HEK293 (cell line): Measurements from ENCODE around the gene ALDH7A1.

Experiments
- ATF2 ChIP-seq: fragments of 450-650 bp; formaldehyde crosslinking; IDR thresholded peaks from 2 replicates; pipeline ENCODE4 v1.5.1; 2016; ENCODE audit warnings: missing biosample characterization, missing genetic modification characterization, low read depth
- GFI1B ChIP-seq: fragments of 450-650 bp; formaldehyde crosslinking; IDR thresholded peaks from 2 replicates; pipeline ENCODE4 v1.5.1; 2016; ENCODE audit warnings: missing biosample characterization, missing genetic modification characterization
- INSM2 ChIP-seq: fragments of 450-650 bp; formaldehyde crosslinking; IDR thresholded peaks from 2 replicates; pipeline ENCODE4 v1.5.1; 2016; ENCODE audit warnings: missing biosample characterization, missing genetic modification characterization
- OVOL3 ChIP-seq: fragments of 450-650 bp; formaldehyde crosslinking; IDR thresholded peaks from 2 replicates; pipeline ENCODE4 v1.5.1; 2016; ENCODE audit warnings: missing biosample characterization, missing genetic modification characterization
- SCRT1 ChIP-seq: fragments of 450-650 bp; formaldehyde crosslinking; IDR thresholded peaks from 2 replicates; pipeline ENCODE4 v1.5.1; 2016; ENCODE audit warnings: missing biosample characterization, missing genetic modification characterization, borderline replicate concordance
- SP3 ChIP-seq: fragments of 450-650 bp; formaldehyde crosslinking; IDR thresholded peaks from 2 replicates; pipeline ENCODE4 v1.5.1; 2016; ENCODE audit warnings: missing biosample characterization, missing genetic modification characterization
- TRIM28 ChIP-seq: IDR thresholded peaks from 2 replicates; pipeline ENCODE4 v1.6.1; 2011; ENCODE audit warnings: low read length, control low read depth, borderline replicate concordance
- WT1 ChIP-seq: fragments of 450-650 bp; formaldehyde crosslinking; IDR thresholded peaks from 2 replicates; pipeline ENCODE4 v1.5.1; 2016; ENCODE audit warnings: missing biosample characterization, missing genetic modification characterization
- ZBTB49 ChIP-seq: fragments of 450-650 bp; formaldehyde crosslinking; IDR thresholded peaks from 2 replicates; pipeline ENCODE4 v1.5.1; 2016; ENCODE audit warnings: missing biosample characterization, missing genetic modification characterization, low read depth
- ZFHX2 ChIP-seq: fragments of 450-650 bp; formaldehyde crosslinking; conservative IDR thresholded peaks from 2 replicates; pipeline ENCODE4 v1.5.1; 2016; ENCODE audit warnings: missing biosample characterization, missing genetic modification characterization
- ZFP3 ChIP-seq: fragments of 450-650 bp; formaldehyde crosslinking; IDR thresholded peaks from 2 replicates; pipeline ENCODE4 v1.5.1; 2016; ENCODE audit warnings: low read depth, missing biosample characterization, missing genetic modification characterization
- ZFP37 ChIP-seq: fragments of 450-650 bp; formaldehyde crosslinking; IDR thresholded peaks from 2 replicates; pipeline ENCODE4 v1.5.1; 2016; ENCODE audit warnings: missing biosample characterization, missing genetic modification characterization
- ZNF114 ChIP-seq: fragments of 450-650 bp; formaldehyde crosslinking; IDR thresholded peaks from 2 replicates; pipeline ENCODE4 v1.5.0; 2017; ENCODE audit warnings: missing biosample characterization, missing genetic modification characterization
- ZNF214 ChIP-seq: fragments of 450-650 bp; formaldehyde crosslinking; IDR thresholded peaks from 2 replicates; pipeline ENCODE4 v1.5.1; 2017; ENCODE audit warnings: missing biosample characterization, mild to moderate bottlenecking, missing genetic modification characterization, borderline replicate concordance
- ZNF280D ChIP-seq: fragments of 450-650 bp; formaldehyde crosslinking; IDR thresholded peaks from 2 replicates; pipeline ENCODE4 v1.5.1; 2016; ENCODE audit warnings: missing biosample characterization, missing genetic modification characterization
- ZNF324 ChIP-seq: fragments of 450-650 bp; formaldehyde crosslinking; IDR thresholded peaks from 2 replicates; pipeline ENCODE4 v1.5.1; 2016; ENCODE audit warnings: missing biosample characterization, missing genetic modification characterization
- ZNF366 ChIP-seq: fragments of 450-650 bp; formaldehyde crosslinking; conservative IDR thresholded peaks from 2 replicates; pipeline ENCODE4 v1.5.1; 2016; ENCODE audit warnings: missing biosample characterization, missing genetic modification characterization
- ZNF394 ChIP-seq: fragments of 450-650 bp; formaldehyde crosslinking; IDR thresholded peaks from 2 replicates; pipeline ENCODE4 v1.5.1; 2016; ENCODE audit warnings: missing biosample characterization, missing genetic modification characterization, mild to moderate bottlenecking, moderate library complexity, borderline replicate concordance
- ZNF423 ChIP-seq: fragments of 450-650 bp; formaldehyde crosslinking; IDR thresholded peaks from 2 replicates; pipeline ENCODE4 v1.5.1; 2016; ENCODE audit warnings: missing biosample characterization, missing genetic modification characterization
- ZNF510 ChIP-seq: fragments of 450-650 bp; formaldehyde crosslinking; IDR thresholded peaks from 2 replicates; pipeline ENCODE4 v1.5.1; 2018; ENCODE audit warnings: mild to moderate bottlenecking, missing genetic modification characterization, missing biosample characterization; ENCODE audit not compliant: insufficient replicate concordance
- ZNF530 ChIP-seq: fragments of 450-650 bp; formaldehyde crosslinking; IDR thresholded peaks from 2 replicates; pipeline ENCODE4 v1.5.1; 2016; ENCODE audit warnings: low read depth, missing biosample characterization, missing genetic modification characterization
- ZNF548 ChIP-seq: fragments of 450-650 bp; formaldehyde crosslinking; IDR thresholded peaks from 2 replicates; pipeline ENCODE4 v1.5.1; 2016; ENCODE audit warnings: missing biosample characterization, missing genetic modification characterization
- ZNF549 ChIP-seq: fragments of 450-650 bp; IDR thresholded peaks from 2 replicates; pipeline ENCODE4 v1.5.1; 2018; ENCODE audit warnings: missing biosample characterization, missing genetic modification characterization, mild to moderate bottlenecking, inconsistent platforms, moderate library complexity
- ZNF600 ChIP-seq: fragments of 450-650 bp; formaldehyde crosslinking; IDR thresholded peaks from 2 replicates; pipeline ENCODE4 v1.5.1; 2016; ENCODE audit warnings: missing biosample characterization, missing genetic modification characterization
- ZNF658 ChIP-seq: fragments of 450-650 bp; formaldehyde crosslinking; IDR thresholded peaks from 2 replicates; pipeline ENCODE4; 2016; ENCODE audit warnings: missing biosample characterization, missing genetic modification characterization
- ZNF704 ChIP-seq: fragments of 450-650 bp; formaldehyde crosslinking; IDR thresholded peaks from 2 replicates; pipeline ENCODE4 v1.5.1; 2016; ENCODE audit warnings: missing biosample characterization, missing genetic modification characterization
- ZNF707 ChIP-seq: fragments of 450-650 bp; formaldehyde crosslinking; IDR thresholded peaks from 2 replicates; pipeline ENCODE4 v1.5.1; 2016; ENCODE audit warnings: missing biosample characterization, missing genetic modification characterization
- ZNF791 ChIP-seq: fragments of 450-650 bp; formaldehyde crosslinking; IDR thresholded peaks from 2 replicates; pipeline ENCODE4 v1.5.1; 2016; ENCODE audit warnings: missing biosample characterization, missing genetic modification characterization

Gene ALDH7A1

GRCh38 chr5:126600631-126601511 is 5.9 kb upstream of the ALDH7A1 start, which contains the start of gene PHAX (continued):
- TF ChIP-seq ZNF530, result no peak
- TF ChIP-seq ZNF324, result no peak
- peak; percentile 33; the same call in 1 of the 2 replicates for TF ChIP-seq INSM2 (tag by site-specific recombination)
- TF ChIP-seq ZNF394 (tag by site-specific recombination), result peak; percentile 36; the same call in 1 of the 2 replicates
- no peak for TF ChIP-seq ZNF214 (tag by site-specific recombination)
- no peak; the same call in 1 of the 2 replicates for TF ChIP-seq ZFHX2 (tag by site-specific recombination)
- TF ChIP-seq ZNF658 (tag by site-specific recombination), result no peak
- TF ChIP-seq WT1, result no peak
- TF ChIP-seq ZNF704 (tag by site-specific recombination), result no peak
- TF ChIP-seq ZNF114 (tag by site-specific recombination), result no peak
- TF ChIP-seq ZNF791 (tag by site-specific recombination), result no peak
- no peak for TF ChIP-seq TRIM28
- no peak for TF ChIP-seq ZNF549 (tag by site-specific recombination)
- TF ChIP-seq ZBTB49 (tag by site-specific recombination), result no peak
- no peak for TF ChIP-seq ZNF548
- no peak for TF ChIP-seq SCRT1
- TF ChIP-seq ZNF510 (tag by site-specific recombination), result no peak
- peak; percentile 82 for TF ChIP-seq ZFP37 (tag by site-specific recombination)
- TF ChIP-seq ZNF707 (tag by site-specific recombination), result no peak
- TF ChIP-seq SP3 (tag by site-specific recombination), result peak; percentile 55; the same call in 1 of the 2 replicates
- no peak for TF ChIP-seq ATF2 (tag by site-specific recombination)
- no peak for TF ChIP-seq OVOL3
- no peak for TF ChIP-seq GFI1B
- 0 out of 2 replicates have a peak, but pooled peaks have one; percentile 13 for TF ChIP-seq ZNF366 (tag by site-specific recombination)
- TF ChIP-seq ZNF600 (tag by site-specific recombination), result peak; percentile 97
- TF ChIP-seq ZNF423 (tag by site-specific recombination), result no peak
- TF ChIP-seq ZNF280D (tag by site-specific recombination), result no peak
- no peak for TF ChIP-seq ZFP3 (tag by site-specific recombination)
